Measurements from ENCODE around the gene TMCO1.

DNA sequence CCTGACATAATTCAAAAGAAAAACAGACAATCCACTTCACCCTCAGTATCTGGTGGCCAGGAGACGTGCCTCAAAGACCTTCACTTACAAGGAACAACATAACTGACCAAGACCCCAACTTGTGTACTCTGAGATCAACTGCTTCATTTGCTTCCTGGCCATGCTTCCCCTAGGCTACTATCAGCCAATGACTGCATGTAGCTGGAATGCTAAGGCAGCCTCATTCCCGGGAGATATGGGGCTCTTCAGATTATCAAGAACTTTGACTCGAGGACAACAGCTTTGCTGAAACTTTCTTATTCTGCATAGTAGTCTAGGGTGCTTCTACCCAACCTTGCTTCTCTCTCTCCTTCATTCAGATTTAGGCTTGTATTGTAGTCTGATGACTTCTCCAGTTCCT, 47.1 kb upstream of the TMCO1 start:
- TF ChIP-seq, protein P1, sequence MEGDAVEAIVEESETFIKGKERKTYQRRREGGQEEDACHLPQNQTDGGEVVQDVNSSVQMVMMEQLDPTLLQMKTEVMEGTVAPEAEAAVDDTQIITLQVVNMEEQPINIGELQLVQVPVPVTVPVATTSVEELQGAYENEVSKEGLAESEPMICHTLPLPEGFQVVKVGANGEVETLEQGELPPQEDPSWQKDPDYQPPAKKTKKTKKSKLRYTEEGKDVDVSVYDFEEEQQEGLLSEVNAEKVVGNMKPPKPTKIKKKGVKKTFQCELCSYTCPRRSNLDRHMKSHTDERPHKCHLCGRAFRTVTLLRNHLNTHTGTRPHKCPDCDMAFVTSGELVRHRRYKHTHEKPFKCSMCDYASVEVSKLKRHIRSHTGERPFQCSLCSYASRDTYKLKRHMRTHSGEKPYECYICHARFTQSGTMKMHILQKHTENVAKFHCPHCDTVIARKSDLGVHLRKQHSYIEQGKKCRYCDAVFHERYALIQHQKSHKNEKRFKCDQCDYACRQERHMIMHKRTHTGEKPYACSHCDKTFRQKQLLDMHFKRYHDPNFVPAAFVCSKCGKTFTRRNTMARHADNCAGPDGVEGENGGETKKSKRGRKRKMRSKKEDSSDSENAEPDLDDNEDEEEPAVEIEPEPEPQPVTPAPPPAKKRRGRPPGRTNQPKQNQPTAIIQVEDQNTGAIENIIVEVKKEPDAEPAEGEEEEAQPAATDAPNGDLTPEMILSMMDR (conservative IDR thresholded peaks at IDR 0.05; ENCODE audit: low read length): no peak
- no peak for TF ChIP-seq EZH2phosphoT487 (IDR thresholded peaks at IDR 0.05; ENCODE audit: borderline replicate concordance)

Data from Loucy (cell line).